GDM1 (cell line): ENCODE results near the gene CACNA2D2.

ENCODE experiments used
- DNase-seq: peaks from one replicate; lab custom pipeline; 2025; lab: John Stamatoyannopoulos, UW

Gene CACNA2D2

GRCh38 chr3:50347187-50347813, 156.1 kb downstream of the CACNA2D2 start:
- peak; percentile 50 for DNase-seq

DNA sequence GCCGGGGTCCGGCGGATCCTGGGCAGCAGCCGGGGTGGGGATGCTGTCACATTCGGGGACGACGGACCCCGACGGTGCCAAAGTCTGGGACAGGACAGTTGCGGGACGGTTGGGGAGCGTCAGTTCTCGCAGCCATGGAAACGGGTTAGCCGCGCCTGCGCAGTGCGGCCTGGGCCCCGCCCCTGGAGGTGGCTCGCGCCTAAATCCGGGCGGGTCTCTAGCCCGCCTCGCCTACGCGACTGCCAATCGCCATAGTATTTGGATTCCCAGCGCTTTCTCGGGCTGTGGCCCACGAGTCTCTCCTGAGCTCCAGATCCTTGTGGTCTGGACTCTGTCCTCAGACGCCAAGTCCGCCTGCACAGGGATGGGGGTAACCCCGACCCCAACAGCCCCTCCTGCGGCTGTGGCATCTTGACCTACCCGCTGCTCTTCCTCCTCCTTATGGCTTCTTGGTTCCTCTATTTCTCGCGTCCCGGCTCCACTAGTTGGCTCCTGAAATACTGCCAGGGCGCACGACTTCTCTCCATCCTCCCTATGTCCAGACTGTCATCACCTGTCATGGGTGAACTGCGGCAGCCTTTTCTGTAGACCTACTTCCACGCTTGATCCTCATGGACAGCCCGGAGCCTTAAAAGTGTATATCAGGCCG, 157.7 kb downstream of the CACNA2D2 start, which contains the start of gene ZMYND10:
TSS of gene ZMYND10 (minus strand) at position 147 of the 649 bp plus-strand sequence. CDS start 153 bp downstream, outside the sequence.
- DNase-seq, result no peak

GRCh38 chr3:50345008-50345407, 158.4 kb downstream of the CACNA2D2 start:
- DNase-seq, result no peak

DNA sequence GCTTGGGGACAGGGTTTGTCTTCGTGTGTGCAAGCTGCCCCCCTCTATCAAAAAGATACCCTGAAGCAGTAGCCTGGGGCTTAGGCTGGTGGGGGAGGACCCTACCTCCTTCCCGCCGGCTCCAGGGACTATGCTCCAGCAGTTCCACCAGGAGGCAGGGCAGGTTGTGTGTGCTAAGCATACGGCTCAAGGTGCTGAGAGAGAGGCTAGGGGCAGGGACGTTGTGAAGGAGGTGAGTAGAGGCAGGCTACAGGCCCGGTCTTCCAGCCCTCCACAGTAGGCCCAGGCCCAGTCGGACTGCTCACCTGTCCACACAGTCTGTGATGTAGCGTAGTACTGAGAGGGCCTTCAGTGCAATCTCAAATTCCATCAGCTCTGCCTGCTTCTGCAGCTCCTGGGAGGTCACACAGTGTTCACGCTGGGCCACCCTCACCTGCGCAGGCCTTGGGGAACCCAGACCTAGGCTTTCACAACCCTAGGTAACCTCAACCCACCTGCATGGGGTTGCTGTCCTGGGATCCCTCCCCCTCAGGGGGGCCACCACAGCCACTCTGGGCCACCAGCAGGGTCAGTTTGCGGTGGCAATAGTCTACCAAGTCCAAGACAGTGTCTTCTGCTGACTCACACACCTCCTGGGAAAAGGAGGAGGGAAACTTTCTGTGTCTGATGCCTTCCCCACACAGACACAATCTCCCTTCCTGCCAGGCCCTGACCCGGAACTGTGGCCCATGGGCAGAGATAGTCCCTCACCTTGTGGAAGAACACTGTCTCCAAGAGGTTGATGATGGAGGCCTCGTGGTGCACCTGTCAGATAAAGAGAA, 160.4 kb downstream of the CACNA2D2 start:
- no peak for DNase-seq

DNA sequence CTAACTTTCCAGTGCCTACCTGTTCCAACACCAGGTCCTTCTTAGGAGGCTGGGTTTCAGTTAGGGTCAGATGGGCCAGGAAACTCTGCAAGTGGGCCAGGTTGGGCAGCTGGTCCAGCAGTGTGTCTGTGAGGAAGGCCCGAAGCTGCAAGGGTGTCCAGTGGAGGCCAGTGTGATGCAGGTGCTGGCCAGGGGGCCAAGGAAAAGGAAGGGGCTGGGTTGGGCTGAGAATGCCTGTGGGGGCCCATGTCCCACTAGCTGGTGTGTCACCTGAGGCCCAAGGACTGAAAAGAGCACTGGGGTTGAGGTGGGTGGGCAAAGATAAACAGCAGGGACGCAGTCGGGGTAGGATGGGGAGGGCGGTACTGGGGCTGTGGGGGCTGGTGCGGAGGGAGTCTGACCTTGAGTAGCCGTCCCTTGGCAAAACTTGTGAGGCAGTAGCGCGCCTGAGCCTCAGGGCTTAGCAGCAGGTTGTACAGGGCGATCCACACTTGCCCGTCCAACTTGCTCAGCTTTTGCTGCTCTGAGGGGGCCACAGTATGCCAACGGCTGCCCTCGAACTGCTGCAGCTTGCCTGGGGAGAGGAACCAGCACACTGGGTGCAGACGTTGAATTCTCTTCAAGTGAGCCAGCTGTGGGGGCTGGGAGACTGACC, 161.3 kb downstream of the CACNA2D2 start:
- DNase-seq, result no peak

DNA sequence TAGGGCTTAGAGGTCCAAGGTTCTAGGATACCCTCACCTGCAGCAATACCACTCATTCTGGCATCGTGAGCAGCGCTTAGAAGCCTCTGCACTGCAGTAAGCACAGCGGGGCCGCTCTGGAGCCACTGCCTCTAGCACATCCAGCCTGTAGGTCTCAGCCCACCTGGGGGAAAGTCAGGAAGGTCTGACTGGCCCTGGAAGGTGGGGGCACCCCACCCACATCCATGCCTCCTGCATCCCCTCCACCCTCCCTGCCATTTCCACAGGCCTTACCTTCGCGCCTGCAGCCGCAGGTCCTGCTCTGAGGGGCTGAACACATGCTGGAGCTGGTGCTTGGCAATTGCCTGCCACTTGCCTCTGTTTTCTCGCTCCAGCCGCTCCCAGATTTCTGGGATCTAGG, 161.9 kb downstream of the CACNA2D2 start:
- no peak for DNase-seq

GRCh38 chr3:50340448-50341329, 162.7 kb downstream of the CACNA2D2 start, which contains the start of gene RASSF1:
TSS of gene RASSF1 (minus strand) at chr3:50340836. CDS start at chr3:50340805, 31 bp downstream.
- peak; percentile 50 for DNase-seq

GRCh38 chr3:50340147-50340447, 163.3 kb downstream of the CACNA2D2 start:
- DNase-seq, result no peak

DNA sequence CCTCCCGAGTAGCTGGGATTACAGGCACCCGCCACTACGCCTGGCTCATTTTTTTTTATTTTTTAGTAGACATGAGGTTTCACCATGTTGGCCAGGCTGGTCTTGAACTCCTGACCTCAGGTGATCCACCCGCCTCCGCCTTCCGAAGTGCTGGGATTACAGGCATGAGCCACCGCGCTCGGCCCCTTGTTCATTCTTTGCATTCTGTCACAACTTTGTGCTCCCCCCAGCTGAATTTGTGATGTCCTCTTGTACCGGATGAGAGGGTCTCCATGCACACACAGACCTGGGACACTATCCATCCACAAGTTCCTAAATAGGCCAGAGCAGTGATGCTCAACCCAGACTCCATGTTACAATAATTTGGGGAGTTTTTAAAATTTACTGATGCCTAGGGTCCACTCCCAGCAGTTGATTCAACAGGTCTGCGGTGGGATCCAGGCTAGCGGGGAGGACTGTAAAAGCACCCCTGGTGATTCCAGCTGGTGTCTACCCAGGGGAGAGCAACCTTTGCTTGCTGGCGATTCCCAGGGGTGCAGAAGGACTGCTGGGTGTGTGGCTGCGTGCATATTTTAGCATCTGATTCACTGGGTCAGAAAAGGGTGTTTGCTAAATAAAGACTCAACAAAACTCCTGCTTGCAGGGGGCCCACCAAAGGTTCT, 163.8 kb downstream of the CACNA2D2 start:
- DNase-seq, result no peak

- DNase-seq, result peak; percentile 13
These were observed 164.5 kb downstream of the CACNA2D2 start for GRCh38 chr3:50338965-50339364.

DNA sequence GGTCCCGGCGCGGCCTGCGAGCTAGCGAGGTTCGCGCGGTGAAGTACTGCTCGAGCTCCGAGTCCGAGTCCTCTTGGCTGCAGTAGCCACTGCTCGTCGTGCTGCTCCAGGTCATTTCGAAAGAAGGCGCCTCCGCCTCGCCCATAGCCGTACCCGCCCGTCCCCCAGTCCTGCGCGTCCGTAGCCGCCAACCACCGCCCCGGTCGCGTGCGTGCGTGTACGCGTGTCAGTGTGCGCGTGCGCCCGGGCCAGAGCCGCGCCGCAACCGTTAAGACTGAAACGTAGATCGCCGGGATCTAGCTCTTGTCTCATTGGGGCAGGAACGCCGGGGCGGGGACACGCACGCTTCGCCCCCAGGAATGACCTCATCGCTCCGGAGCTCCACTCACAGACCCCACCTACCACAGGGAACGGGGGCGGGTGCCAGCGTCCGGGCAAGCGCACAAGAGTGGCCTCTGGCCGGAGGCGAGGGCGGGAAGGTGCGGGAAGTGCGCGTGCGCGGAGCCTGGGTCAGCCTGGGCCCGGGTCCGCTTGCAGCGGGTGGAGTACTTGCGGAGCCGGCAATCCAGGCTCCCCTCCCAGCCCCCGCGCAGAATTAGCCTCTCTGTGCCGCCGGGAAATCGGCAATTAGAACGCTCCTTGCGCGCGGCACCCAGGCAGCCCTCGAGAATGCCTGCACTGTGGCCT, 166.1 kb downstream of the CACNA2D2 start:
- peak; percentile 99 for DNase-seq

DNA sequence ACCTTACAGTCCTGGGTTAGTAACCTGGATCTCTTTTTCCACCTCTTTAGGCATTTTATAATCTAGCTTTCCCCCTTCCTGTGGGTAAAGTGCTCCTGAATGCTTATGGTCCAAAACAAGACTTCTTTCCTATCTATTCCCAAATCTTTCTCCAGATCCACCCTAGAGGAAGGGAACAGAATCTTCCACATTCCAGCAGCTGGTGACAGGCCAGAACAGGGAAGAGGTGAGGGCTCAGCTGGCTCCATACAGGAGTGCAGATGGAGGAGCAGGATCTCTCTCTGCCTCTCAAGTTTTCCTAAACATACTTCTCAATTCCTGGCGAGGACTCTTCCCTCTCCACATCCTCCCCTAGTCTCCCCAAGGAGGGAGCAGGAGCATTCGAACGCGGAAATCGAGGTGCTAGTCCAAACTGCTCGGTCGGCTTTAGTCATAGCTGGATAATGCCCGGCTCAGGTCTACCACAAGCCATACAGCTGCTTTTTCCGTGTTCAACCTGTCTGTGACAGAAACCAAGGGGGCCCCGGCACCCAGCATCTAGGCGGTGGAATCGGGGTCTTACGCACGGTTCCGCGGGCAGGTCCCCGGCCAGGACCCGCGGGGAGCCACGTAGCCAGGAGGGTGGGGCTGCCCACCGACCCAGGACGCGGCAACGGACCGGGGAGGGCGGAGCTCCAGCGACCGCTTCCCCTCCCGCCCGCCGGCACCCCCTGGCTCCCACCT, 166.8 kb downstream of the CACNA2D2 start:
- no peak for DNase-seq

GRCh38 chr3:50334339-50335075, 168.9 kb downstream of the CACNA2D2 start:
- DNase-seq, result no peak

- DNase-seq, result no peak
These were observed 169.6 kb downstream of the CACNA2D2 start for GRCh38 chr3:50333744-50334328.

DNA sequence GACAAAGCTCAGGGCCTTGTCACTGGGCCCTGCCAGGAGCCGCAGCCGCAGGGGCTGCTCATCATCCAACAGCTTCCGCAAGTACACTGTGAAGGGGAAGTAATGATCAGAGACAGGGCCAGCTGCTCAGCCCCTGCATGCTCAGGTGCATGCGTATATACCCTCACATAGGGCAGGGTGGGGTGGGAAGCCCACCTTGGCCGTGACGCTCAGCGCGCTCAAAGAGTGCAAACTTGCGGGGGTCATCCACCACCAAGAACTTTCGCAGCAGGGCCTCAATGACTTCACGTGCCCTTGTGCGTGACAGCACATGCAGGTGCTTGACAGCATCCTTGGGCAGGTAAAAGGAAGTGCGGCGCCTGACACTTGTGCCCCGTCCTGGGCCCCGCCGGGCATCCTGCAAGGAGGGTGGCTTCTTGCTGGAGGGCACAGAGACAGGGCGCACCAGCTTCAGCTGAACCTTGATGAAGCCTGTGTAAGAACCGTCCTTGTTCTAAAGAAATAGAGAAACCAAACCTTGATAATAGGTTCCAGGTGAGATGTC, 172.0 kb downstream of the CACNA2D2 start:
- DNase-seq, result no peak

GRCh38 chr3:50330330-50330729, 173.1 kb downstream of the CACNA2D2 start:
- DNase-seq, result no peak

DNA sequence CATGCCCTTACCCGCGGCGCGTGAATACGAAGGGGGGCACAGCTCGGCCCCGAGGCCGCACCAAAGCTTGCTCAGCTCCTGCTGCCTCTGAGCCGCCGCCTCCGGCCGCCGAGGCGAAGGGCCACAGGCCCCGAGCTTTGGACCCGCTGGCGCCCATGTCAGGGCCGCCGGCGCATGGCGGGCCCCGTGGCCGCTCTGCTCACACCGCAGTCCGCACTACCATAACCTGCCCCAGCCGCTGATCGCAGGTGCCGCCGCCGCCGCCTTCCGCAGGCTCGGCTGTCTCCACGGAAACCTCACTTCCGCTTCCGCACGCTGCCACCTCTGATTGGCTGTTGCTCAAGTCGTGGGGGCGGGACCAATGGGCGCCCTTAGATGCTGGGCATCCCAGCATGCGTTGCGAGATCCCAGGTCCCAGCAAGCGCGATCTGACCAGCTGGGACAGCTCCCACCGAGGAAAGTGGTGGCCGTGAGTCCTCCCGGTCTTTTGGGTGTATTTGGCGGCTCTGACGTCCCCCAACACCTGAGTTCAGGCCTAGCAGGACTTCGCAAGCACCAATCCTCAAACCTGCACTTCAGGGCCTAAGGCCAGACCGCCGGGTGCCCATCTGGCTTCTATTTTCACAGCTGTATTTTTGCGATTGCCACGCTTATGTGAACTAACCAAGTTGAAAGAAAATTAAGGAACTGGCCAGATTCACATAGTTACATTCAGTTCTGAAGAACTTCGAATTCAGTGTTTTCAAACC, 175.3 kb downstream of the CACNA2D2 start, which contains the start of gene TUSC2:
TSS of gene TUSC2 (minus strand) at position 281 of the 749 bp plus-strand sequence. CDS start at position 157, 124 bp downstream.
- DNase-seq, result peak; percentile 91
